ENCODE measurements around the gene NIPA2.

Gene NIPA2

DNA sequence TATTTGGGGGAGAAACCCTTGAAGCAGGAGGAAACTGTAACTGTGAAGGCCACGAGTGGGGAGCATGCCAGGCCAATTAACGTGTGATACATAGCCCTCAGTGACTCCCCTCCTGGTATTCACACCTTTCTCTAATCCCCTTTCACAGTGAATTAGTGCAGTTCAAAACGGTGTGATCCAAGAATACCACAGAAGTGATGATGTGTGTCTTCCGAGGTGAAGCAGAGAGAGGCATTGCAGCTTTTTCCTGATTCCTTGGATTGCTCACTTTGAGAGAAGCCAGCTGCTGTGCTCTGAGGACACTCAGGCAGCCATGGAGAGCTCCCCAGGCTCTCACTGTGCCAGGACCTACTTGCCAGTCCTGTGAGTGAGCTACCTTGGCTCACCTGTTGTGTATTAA is 17.3 kb downstream of the NIPA2 start:
- Histone ChIP-seq H3K36me3 (ENCODE audit: control insufficient read depth, low read length) (peaks cover 80% of the 10 kb centered on the region), H3K79me2 (ENCODE audit: control insufficient read depth, low read length) (peaks cover 36% of the 10 kb centered on the region), H3K9me3 (ENCODE audit: control insufficient read depth, insufficient read depth, low read length) (no peaks in the 10 kb centered on the region), H3K4me2 (ENCODE audit: low read length) (no peak overlapping the region), H3K4me1 (ENCODE audit: control insufficient read depth, low read length) (no peaks in the 10 kb centered on the region), H3K27ac (ENCODE audit: low read depth, low read length) (no peak overlapping the region), H3K27me3 (ENCODE audit: control insufficient read depth, low read length) (no peaks in the 10 kb centered on the region), H3K9me2 (replicated peaks; ENCODE audit: control insufficient read depth, low read length) (no peaks in the 10 kb centered on the region), H4K20me1 (ENCODE audit: control insufficient read depth, insufficient read depth, low read depth, low read length) (peaks cover 4% of the 10 kb centered on the region; the same call in 1 of the 2 replicates), H3K4me3 (ENCODE audit: low read length) (no peak overlapping the region), H3F3A (ENCODE audit: control insufficient read depth, insufficient read depth) (no peaks in the 10 kb centered on the region)
- TF ChIP-seq EZH2phosphoT487 (IDR thresholded peaks at IDR 0.05; ENCODE audit: borderline replicate concordance, low read length) (no peak), CTCF (IDR thresholded peaks at IDR 0.05; ENCODE audit: low read depth, low read length, poor library complexity, severe bottlenecking) (no peak)

DNA sequence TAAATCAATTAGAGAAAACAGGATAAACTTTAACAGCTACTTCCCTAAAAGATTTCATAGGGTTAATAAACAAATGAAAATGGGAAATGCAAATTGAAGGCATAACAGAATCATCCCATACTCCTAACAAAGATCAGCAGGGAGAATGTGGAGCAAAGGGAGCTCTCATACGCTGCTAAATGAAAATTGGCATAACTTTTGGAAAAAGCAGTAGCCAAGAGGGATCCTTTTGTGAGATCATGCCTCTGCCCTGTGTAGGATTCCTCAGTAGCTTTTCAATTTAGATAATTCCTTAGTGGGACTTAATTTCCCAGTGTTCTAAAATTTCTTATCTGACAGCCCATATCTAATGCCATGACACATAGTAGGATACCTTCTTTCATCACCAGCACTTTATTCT is 18.2 kb downstream of the NIPA2 start:
- Histone ChIP-seq H3K4me3 (ENCODE audit: low read length) (no peak overlapping the region), H3K9me2 (replicated peaks; ENCODE audit: control insufficient read depth, low read length) (no peaks in the 10 kb centered on the region), H3K27ac (ENCODE audit: low read depth, low read length) (no peak overlapping the region), H3K79me2 (ENCODE audit: control insufficient read depth, low read length) (peaks cover 36% of the 10 kb centered on the region), H3F3A (ENCODE audit: control insufficient read depth, insufficient read depth) (no peaks in the 10 kb centered on the region), H4K20me1 (ENCODE audit: control insufficient read depth, insufficient read depth, low read depth, low read length) (no peaks in the 10 kb centered on the region), H3K4me2 (ENCODE audit: low read length) (no peak overlapping the region), H3K9me3 (ENCODE audit: control insufficient read depth, insufficient read depth, low read length) (no peaks in the 10 kb centered on the region), H3K4me1 (ENCODE audit: control insufficient read depth, low read length) (no peaks in the 10 kb centered on the region), H3K36me3 (ENCODE audit: control insufficient read depth, low read length) (peaks cover 81% of the 10 kb centered on the region), H3K27me3 (ENCODE audit: control insufficient read depth, low read length) (no peaks in the 10 kb centered on the region)
- TF ChIP-seq EZH2phosphoT487 (IDR thresholded peaks at IDR 0.05; ENCODE audit: borderline replicate concordance, low read length) (no peak), CTCF (IDR thresholded peaks at IDR 0.05; ENCODE audit: low read depth, low read length, poor library complexity, severe bottlenecking) (no peak)

GRCh38 chr15:22861161-22861560 is 22.7 kb downstream of the NIPA2 start:
- no peak overlapping the region for H3K27ac ChIP-seq (ENCODE audit: low read depth, low read length)
- peaks cover 4% of the 10 kb centered on the region; the same call in 1 of the 2 replicates for H4K20me1 ChIP-seq (ENCODE audit: control insufficient read depth, insufficient read depth, low read depth, low read length)
- no peaks in the 10 kb centered on the region for H3F3A ChIP-seq (ENCODE audit: control insufficient read depth, insufficient read depth)
- no peak overlapping the region for H3K4me2 ChIP-seq (ENCODE audit: low read length)
- peaks cover 27% of the 10 kb centered on the region for H3K79me2 ChIP-seq (ENCODE audit: control insufficient read depth, low read length)
- peaks cover 80% of the 10 kb centered on the region for H3K36me3 ChIP-seq (ENCODE audit: control insufficient read depth, low read length)
- H3K9me3 ChIP-seq (ENCODE audit: control insufficient read depth, insufficient read depth, low read length) = no peaks in the 10 kb centered on the region
- H3K27me3 ChIP-seq (ENCODE audit: control insufficient read depth, low read length) = no peaks in the 10 kb centered on the region
- TF ChIP-seq EZH2phosphoT487 (IDR thresholded peaks at IDR 0.05; ENCODE audit: borderline replicate concordance, low read length) = no peak
- TF ChIP-seq CTCF (IDR thresholded peaks at IDR 0.05; ENCODE audit: low read depth, low read length, poor library complexity, severe bottlenecking) = no peak
- no peaks in the 10 kb centered on the region for H3K4me1 ChIP-seq (ENCODE audit: control insufficient read depth, low read length)
- H3K4me3 ChIP-seq (ENCODE audit: low read length) = no peak overlapping the region
- H3K9me2 ChIP-seq (replicated peaks; ENCODE audit: control insufficient read depth, low read length) = no peaks in the 10 kb centered on the region

Measured in DOHH2 (cell line).